Mononuclear cell (primary cell): Measurements from ENCODE around the gene PAX5. TPM values are rescaled to one million over a fixed set of nuclear protein-coding genes. Genes with fewer than 3 reads are reported as not detected.

Source experiments
- H3K27me3 ChIP-seq: 2 replicates; pipeline ENCODE4 v1.6.0; 2011; ENCODE audit warnings: low read length, control low read depth; ENCODE audit not compliant: insufficient read depth
- H3K4me1 ChIP-seq: 2 replicates; pipeline ENCODE4 v1.5.1; 2011; ENCODE audit warnings: mild to moderate bottlenecking, low read length, control low read depth; ENCODE audit not compliant: insufficient read depth
- H3K4me3 ChIP-seq: 2 replicates; pipeline ENCODE4 v1.5.1; 2011; ENCODE audit warnings: mild to moderate bottlenecking, low read length, moderate library complexity
- H3K9me3 ChIP-seq: 2 replicates; pipeline ENCODE4 v1.5.1; 2011; ENCODE audit warnings: low read depth, mild to moderate bottlenecking, control low read depth, low read length
- total RNA-seq: library from RNA; depleted of rRNA; stranded (reverse); fragments of >200 nt; gene quantifications from one replicate; pipeline ENCODE4 v1.2.3, GENCODE V29; 2012

Gene PAX5
- total RNA-seq, 1 donor, result 12.6 TPM

- H3K27me3 ChIP-seq, result no peaks in the 10 kb centered on the region
- H3K4me1 ChIP-seq, result no peaks in the 10 kb centered on the region
- H3K4me3 ChIP-seq, result no peak overlapping the region
- H3K9me3 ChIP-seq, result no peaks in the 10 kb centered on the region
Observed at GRCh38 chr9:36846621-36847020, 187.4 kb downstream of the PAX5 start.

- H3K4me1 ChIP-seq, result no peaks in the 10 kb centered on the region
- H3K27me3 ChIP-seq, result no peaks in the 10 kb centered on the region
- H3K9me3 ChIP-seq, result no peaks in the 10 kb centered on the region
- H3K4me3 ChIP-seq, result no peak overlapping the region
Observed at GRCh38 chr9:36845844-36846243, 188.2 kb downstream of the PAX5 start.

GRCh38 chr9:36844961-36845360 lies 189.1 kb downstream of the PAX5 start:
- Histone ChIP-seq H3K4me3 (no peak overlapping the region), H3K9me3 (no peaks in the 10 kb centered on the region), H3K27me3 (no peaks in the 10 kb centered on the region), H3K4me1 (no peaks in the 10 kb centered on the region)

GRCh38 chr9:36843964-36844363 lies 190.1 kb downstream of the PAX5 start:
- no peaks in the 10 kb centered on the region for H3K4me1 ChIP-seq
- no peaks in the 10 kb centered on the region for H3K27me3 ChIP-seq
- no peak overlapping the region for H3K4me3 ChIP-seq
- no peaks in the 10 kb centered on the region for H3K9me3 ChIP-seq

GRCh38 chr9:36842560-36843530 lies 191.2 kb downstream of the PAX5 start:
- H3K9me3 ChIP-seq, result no peaks in the 10 kb centered on the region
- H3K27me3 ChIP-seq, result no peaks in the 10 kb centered on the region
- no peak overlapping the region for H3K4me3 ChIP-seq
- no peaks in the 10 kb centered on the region for H3K4me1 ChIP-seq

GRCh38 chr9:36840898-36841536 lies 193.1 kb downstream of the PAX5 start:
- H3K27me3 ChIP-seq, result no peaks in the 10 kb centered on the region
- H3K9me3 ChIP-seq, result no peaks in the 10 kb centered on the region
- no peak overlapping the region for H3K4me3 ChIP-seq
- H3K4me1 ChIP-seq, result no peaks in the 10 kb centered on the region

GRCh38 chr9:36839131-36839885 lies 194.8 kb downstream of the PAX5 start:
- Histone ChIP-seq H3K27me3 (no peaks in the 10 kb centered on the region), H3K4me3 (no peak overlapping the region), H3K4me1 (no peaks in the 10 kb centered on the region), H3K9me3 (no peaks in the 10 kb centered on the region)

- Histone ChIP-seq H3K27me3 (no peaks in the 10 kb centered on the region), H3K9me3 (no peaks in the 10 kb centered on the region), H3K4me3 (no peak overlapping the region), H3K4me1 (no peaks in the 10 kb centered on the region)
Observed at GRCh38 chr9:36837431-36838405, 196.3 kb downstream of the PAX5 start.

GRCh38 chr9:36836486-36836885 lies 197.6 kb downstream of the PAX5 start:
- H3K4me3 ChIP-seq, result no peak overlapping the region

GRCh38 chr9:36835271-36835996 lies 198.6 kb downstream of the PAX5 start:
- H3K4me1 ChIP-seq, result no peaks in the 10 kb centered on the region
- H3K4me3 ChIP-seq, result no peak overlapping the region
- no peaks in the 10 kb centered on the region for H3K27me3 ChIP-seq
- no peaks in the 10 kb centered on the region for H3K9me3 ChIP-seq

More at GRCh38 chr9:36836486-36836885, 197.6 kb downstream of the PAX5 start:
- Histone ChIP-seq H3K4me1 (no peaks in the 10 kb centered on the region), H3K9me3 (no peaks in the 10 kb centered on the region), H3K27me3 (no peaks in the 10 kb centered on the region)

GRCh38 chr9:36834736-36835135 lies 199.3 kb downstream of the PAX5 start:
- H3K4me1 ChIP-seq, result no peaks in the 10 kb centered on the region
- no peak overlapping the region for H3K4me3 ChIP-seq
- no peaks in the 10 kb centered on the region for H3K27me3 ChIP-seq
- H3K9me3 ChIP-seq, result no peaks in the 10 kb centered on the region

- no peaks in the 10 kb centered on the region for H3K4me1 ChIP-seq
- no peaks in the 10 kb centered on the region for H3K9me3 ChIP-seq
- no peak overlapping the region for H3K4me3 ChIP-seq
- H3K27me3 ChIP-seq, result no peaks in the 10 kb centered on the region
Observed at GRCh38 chr9:36833954-36834353, 200.1 kb downstream of the PAX5 start.

GRCh38 chr9:36832164-36832795 lies 201.8 kb downstream of the PAX5 start:
- no peaks in the 10 kb centered on the region for H3K27me3 ChIP-seq
- H3K4me1 ChIP-seq, result no peaks in the 10 kb centered on the region
- no peaks in the 10 kb centered on the region for H3K9me3 ChIP-seq
- no peak overlapping the region for H3K4me3 ChIP-seq
